NCI-H524 treated with DMSO at 0.1 percent for 48 hours (cell line): Measurements from ENCODE around the gene MRPL34.
"Not testable (repeated sequence)": the region's sequence is repeated elsewhere in the genome, so short reads cannot be mapped to it uniquely, and the experiment has no call there.

Experiments used
- DNase-seq: peaks from one replicate; lab custom pipeline; 2025; lab: John Stamatoyannopoulos, UW

Gene MRPL34

GRCh38 chr19:17305517-17306284, at the start of gene MRPL34:
MRPL34 (plus strand) TSS chr19:17305872; CDS start chr19:17305893, 21 bp downstream.
- DNase-seq = peak; percentile 99

GRCh38 chr19:17256130-17256529, 49.5 kb upstream of the MRPL34 start:
- DNase-seq = no peak

- no peak for DNase-seq
Observed at GRCh38 chr19:17259118-17259780, 46.4 kb upstream of the MRPL34 start.

GRCh38 chr19:17259934-17260333, 45.7 kb upstream of the MRPL34 start:
- DNase-seq = no peak

- peak; percentile 82 for DNase-seq
Observed at GRCh38 chr19:17260842-17261325, 44.8 kb upstream of the MRPL34 start.

- no peak for DNase-seq
Observed at GRCh38 chr19:17262557-17262956, 43.1 kb upstream of the MRPL34 start.

GRCh38 chr19:17263712-17264640, 41.7 kb upstream of the MRPL34 start:
- no peak for DNase-seq

- DNase-seq = no peak
Observed at GRCh38 chr19:17264641-17264979, 41.1 kb upstream of the MRPL34 start, which contains the start of gene USHBP1. USHBP1 (minus strand) TSS chr19:17264745; CDS start chr19:17264299, 446 bp downstream.

GRCh38 chr19:17266026-17266425, 39.6 kb upstream of the MRPL34 start:
- no peak for DNase-seq

- no peak for DNase-seq
Observed at GRCh38 chr19:17266589-17266974, 39.1 kb upstream of the MRPL34 start.

GRCh38 chr19:17266975-17267788, 38.5 kb upstream of the MRPL34 start, which contains the start of gene BABAM1:
BABAM1 (plus strand) TSS chr19:17267443; CDS start chr19:17268807, 1,364 bp downstream.
- peak; percentile 100 for DNase-seq

GRCh38 chr19:17268754-17269153, 36.9 kb upstream of the MRPL34 start:
- no peak for DNase-seq

- not testable (repeated sequence) for DNase-seq
Observed at GRCh38 chr19:17274892-17275291, 30.8 kb upstream of the MRPL34 start.

- DNase-seq = no peak
Observed at GRCh38 chr19:17275441-17276175, 30.1 kb upstream of the MRPL34 start.

GRCh38 chr19:17279436-17279835, 26.2 kb upstream of the MRPL34 start:
- no peak for DNase-seq

GRCh38 chr19:17281391-17282304, 24.0 kb upstream of the MRPL34 start, which contains the start of gene ANKLE1:
ANKLE1 (plus strand) TSS chr19:17281901; CDS start chr19:17281921, 20 bp downstream.
- no peak for DNase-seq

- DNase-seq = peak; percentile 66
Observed at GRCh38 chr19:17282488-17283125, 23.1 kb upstream of the MRPL34 start.

GRCh38 chr19:17283504-17283996, 22.1 kb upstream of the MRPL34 start:
- no peak for DNase-seq
